ENCODE measurements around the gene DIP2C. TPM values are rescaled to one million over a fixed set of nuclear protein-coding genes. Genes with fewer than 3 reads are reported as not detected.
A peak's percentile ranks its signal among the peaks of the same experiment; 100 is the strongest.
"Not testable (repeated sequence)": the region's sequence is repeated elsewhere in the genome, so short reads cannot be mapped to it uniquely, and the experiment has no call there.

Gene DIP2C
- polyA plus RNA-seq, 2 donors: 2.2 to 2.7 TPM

GRCh38 chr10:680146-680545 is 9.3 kb downstream of the DIP2C start:
- no peaks in the 10 kb centered on the region for H3K27me3 ChIP-seq (ENCODE audit: control insufficient read depth in 1 of 2, insufficient read depth in 2 of 2, low read length in 2 of 2)
- WGBS, 2 donors: 63 to 70% methylated on average over 11 of the region's 11 CpGs
- peaks cover 5 to 6% of the 10 kb centered on the region in 2 donors for H3K4me1 ChIP-seq (ENCODE audit: control insufficient read depth in 2 of 2, insufficient read depth in 2 of 2, low read length in 1 of 2)
- no peaks in the 10 kb centered on the region for H3K9me3 ChIP-seq (ENCODE audit: control insufficient read depth in 2 of 2, insufficient read depth in 1 of 2, low read depth in 1 of 2, low read length in 1 of 2)
- H3K27ac ChIP-seq (ENCODE audit: low read depth in 2 of 2, low read length in 1 of 2): peak overlapping the region; percentile 9 to 17
- H3K36me3 ChIP-seq (ENCODE audit: control insufficient read depth in 2 of 2, insufficient read depth in 2 of 2, low read length in 1 of 2): no peaks in the 10 kb centered on the region
- H3K4me3 ChIP-seq (ENCODE audit: low read depth in 1 of 2, low read length in 2 of 2): no peak overlapping the region

GRCh38 chr10:679556-679955 is 9.9 kb downstream of the DIP2C start:
- H3K27me3 ChIP-seq (ENCODE audit: control insufficient read depth in 1 of 2, insufficient read depth in 2 of 2, low read length in 2 of 2): no peaks in the 10 kb centered on the region
- H3K9me3 ChIP-seq (ENCODE audit: control insufficient read depth in 2 of 2, insufficient read depth in 1 of 2, low read depth in 1 of 2, low read length in 1 of 2): no peaks in the 10 kb centered on the region
- no peak overlapping the region for H3K27ac ChIP-seq (ENCODE audit: low read depth in 2 of 2, low read length in 1 of 2)
- WGBS, 2 donors: 96% methylated on average over 14 to 15 of the region's 15 CpGs
- H3K36me3 ChIP-seq (ENCODE audit: control insufficient read depth in 2 of 2, insufficient read depth in 2 of 2, low read length in 1 of 2): no peaks in the 10 kb centered on the region
- peaks cover 5 to 6% of the 10 kb centered on the region in 2 donors for H3K4me1 ChIP-seq (ENCODE audit: control insufficient read depth in 2 of 2, insufficient read depth in 2 of 2, low read length in 1 of 2)
- no peak overlapping the region for H3K4me3 ChIP-seq (ENCODE audit: low read depth in 1 of 2, low read length in 2 of 2)

GRCh38 chr10:678662-679005 is 10.8 kb downstream of the DIP2C start:
- H3K27ac ChIP-seq (ENCODE audit: low read depth in 2 of 2, low read length in 1 of 2); H3K9me3 ChIP-seq (ENCODE audit: control insufficient read depth in 2 of 2, insufficient read depth in 1 of 2, low read depth in 1 of 2, low read length in 1 of 2); H3K4me1 ChIP-seq (ENCODE audit: control insufficient read depth in 2 of 2, insufficient read depth in 2 of 2, low read length in 1 of 2); H3K27me3 ChIP-seq (ENCODE audit: control insufficient read depth in 1 of 2, insufficient read depth in 2 of 2, low read length in 2 of 2); H3K36me3 ChIP-seq (ENCODE audit: control insufficient read depth in 2 of 2, insufficient read depth in 2 of 2, low read length in 1 of 2); H3K4me3 ChIP-seq (ENCODE audit: low read depth in 1 of 2, low read length in 2 of 2): not testable (repeated sequence)
- 64 to 86% methylated on average over 6 to 10 of the region's 24 CpGs for WGBS, 2 donors

- H3K27me3 ChIP-seq (ENCODE audit: control insufficient read depth in 1 of 2, insufficient read depth in 2 of 2, low read length in 2 of 2): no peaks in the 10 kb centered on the region
- no peaks in the 10 kb centered on the region for H3K9me3 ChIP-seq (ENCODE audit: control insufficient read depth in 2 of 2, insufficient read depth in 1 of 2, low read depth in 1 of 2, low read length in 1 of 2)
- no peak overlapping the region for H3K27ac ChIP-seq (ENCODE audit: low read depth in 2 of 2, low read length in 1 of 2)
- no peak overlapping the region for H3K4me3 ChIP-seq (ENCODE audit: low read depth in 1 of 2, low read length in 2 of 2)
- peaks cover 5 to 6% of the 10 kb centered on the region in 2 donors for H3K4me1 ChIP-seq (ENCODE audit: control insufficient read depth in 2 of 2, insufficient read depth in 2 of 2, low read length in 1 of 2)
- H3K36me3 ChIP-seq (ENCODE audit: control insufficient read depth in 2 of 2, insufficient read depth in 2 of 2, low read length in 1 of 2): no peaks in the 10 kb centered on the region
- 86 to 91% methylated on average over 22 of the region's 22 CpGs for WGBS, 2 donors
Observed at GRCh38 chr10:677750-678661, 11.5 kb downstream of the DIP2C start.

- WGBS, 2 donors: 93 to 97% methylated on average over 1 of the region's 1 CpG
- peaks cover 0 to 3% of the 10 kb centered on the region in 2 donors for H3K9me3 ChIP-seq (ENCODE audit: control insufficient read depth in 2 of 2, insufficient read depth in 1 of 2, low read depth in 1 of 2, low read length in 1 of 2)
- no peaks in the 10 kb centered on the region for H3K36me3 ChIP-seq (ENCODE audit: control insufficient read depth in 2 of 2, insufficient read depth in 2 of 2, low read length in 1 of 2)
- no peak overlapping the region for H3K4me3 ChIP-seq (ENCODE audit: low read depth in 1 of 2, low read length in 2 of 2)
- H3K27me3 ChIP-seq (ENCODE audit: control insufficient read depth in 1 of 2, insufficient read depth in 2 of 2, low read length in 2 of 2): no peaks in the 10 kb centered on the region
- no peak overlapping the region for H3K27ac ChIP-seq (ENCODE audit: low read depth in 2 of 2, low read length in 1 of 2)
- H3K4me1 ChIP-seq (ENCODE audit: control insufficient read depth in 2 of 2, insufficient read depth in 2 of 2, low read length in 1 of 2): peaks cover 5 to 6% of the 10 kb centered on the region in 2 donors
Observed at GRCh38 chr10:677038-677437, 12.4 kb downstream of the DIP2C start.

- peaks cover 0 to 3% of the 10 kb centered on the region in 2 donors for H3K9me3 ChIP-seq (ENCODE audit: control insufficient read depth in 2 of 2, insufficient read depth in 1 of 2, low read depth in 1 of 2, low read length in 1 of 2)
- H3K36me3 ChIP-seq (ENCODE audit: control insufficient read depth in 2 of 2, insufficient read depth in 2 of 2, low read length in 1 of 2): no peaks in the 10 kb centered on the region
- no peaks in the 10 kb centered on the region for H3K27me3 ChIP-seq (ENCODE audit: control insufficient read depth in 1 of 2, insufficient read depth in 2 of 2, low read length in 2 of 2)
- 91 to 96% methylated on average over 3 of the region's 3 CpGs for WGBS, 2 donors
- H3K27ac ChIP-seq (ENCODE audit: low read depth in 2 of 2, low read length in 1 of 2): no peak overlapping the region
- no peak overlapping the region for H3K4me3 ChIP-seq (ENCODE audit: low read depth in 1 of 2, low read length in 2 of 2)
- H3K4me1 ChIP-seq (ENCODE audit: control insufficient read depth in 2 of 2, insufficient read depth in 2 of 2, low read length in 1 of 2): peaks cover 5 to 6% of the 10 kb centered on the region in 2 donors
Observed at GRCh38 chr10:676178-676577, 13.3 kb downstream of the DIP2C start.

- WGBS, 2 donors: 90 to 91% methylated on average over 4 of the region's 4 CpGs
- no peaks in the 10 kb centered on the region for H3K27me3 ChIP-seq (ENCODE audit: control insufficient read depth in 1 of 2, insufficient read depth in 2 of 2, low read length in 2 of 2)
Observed at GRCh38 chr10:675532-675931, 13.9 kb downstream of the DIP2C start.

GRCh38 chr10:673492-673891 is 16.0 kb downstream of the DIP2C start:
- no peaks in the 10 kb centered on the region for H3K27me3 ChIP-seq (ENCODE audit: control insufficient read depth in 1 of 2, insufficient read depth in 2 of 2, low read length in 2 of 2)
- peaks cover 4 to 9% of the 10 kb centered on the region in 2 donors for H3K4me1 ChIP-seq (ENCODE audit: control insufficient read depth in 2 of 2, insufficient read depth in 2 of 2, low read length in 1 of 2)
- peaks cover 0 to 3% of the 10 kb centered on the region in 2 donors for H3K9me3 ChIP-seq (ENCODE audit: control insufficient read depth in 2 of 2, insufficient read depth in 1 of 2, low read depth in 1 of 2, low read length in 1 of 2)
- H3K4me3 ChIP-seq (ENCODE audit: low read depth in 1 of 2, low read length in 2 of 2): no peak overlapping the region
- no peak overlapping the region for H3K27ac ChIP-seq (ENCODE audit: low read depth in 2 of 2, low read length in 1 of 2)
- no peaks in the 10 kb centered on the region for H3K36me3 ChIP-seq (ENCODE audit: control insufficient read depth in 2 of 2, insufficient read depth in 2 of 2, low read length in 1 of 2)
- WGBS, 2 donors: 75 to 77% methylated on average over 9 of the region's 9 CpGs

More at GRCh38 chr10:675532-675931, 13.9 kb downstream of the DIP2C start:
- Histone ChIP-seq H3K4me1 (ENCODE audit: control insufficient read depth in 2 of 2, insufficient read depth in 2 of 2, low read length in 1 of 2) (peaks cover 5 to 6% of the 10 kb centered on the region in 2 donors), H3K9me3 (ENCODE audit: control insufficient read depth in 2 of 2, insufficient read depth in 1 of 2, low read depth in 1 of 2, low read length in 1 of 2) (peaks cover 0 to 3% of the 10 kb centered on the region in 2 donors), H3K27ac (ENCODE audit: low read depth in 2 of 2, low read length in 1 of 2) (no peak overlapping the region), H3K4me3 (ENCODE audit: low read depth in 1 of 2, low read length in 2 of 2) (no peak overlapping the region), H3K36me3 (ENCODE audit: control insufficient read depth in 2 of 2, insufficient read depth in 2 of 2, low read length in 1 of 2) (no peaks in the 10 kb centered on the region)

- Histone ChIP-seq H3K27ac (ENCODE audit: low read depth in 2 of 2, low read length in 1 of 2) (no peak overlapping the region), H3K4me3 (ENCODE audit: low read depth in 1 of 2, low read length in 2 of 2) (no peak overlapping the region), H3K27me3 (ENCODE audit: control insufficient read depth in 1 of 2, insufficient read depth in 2 of 2, low read length in 2 of 2) (no peaks in the 10 kb centered on the region), H3K9me3 (ENCODE audit: control insufficient read depth in 2 of 2, insufficient read depth in 1 of 2, low read depth in 1 of 2, low read length in 1 of 2) (peaks cover 0 to 3% of the 10 kb centered on the region in 2 donors), H3K4me1 (ENCODE audit: control insufficient read depth in 2 of 2, insufficient read depth in 2 of 2, low read length in 1 of 2) (peaks cover 4 to 6% of the 10 kb centered on the region in 2 donors), H3K36me3 (ENCODE audit: control insufficient read depth in 2 of 2, insufficient read depth in 2 of 2, low read length in 1 of 2) (no peaks in the 10 kb centered on the region)
- WGBS, 2 donors: 78 to 85% methylated on average over 5 of the region's 5 CpGs
Observed at GRCh38 chr10:672992-673391, 16.5 kb downstream of the DIP2C start.

GRCh38 chr10:672203-672602 is 17.3 kb downstream of the DIP2C start:
- WGBS, 2 donors: 97% methylated on average over 24 of the region's 24 CpGs
- no peak overlapping the region for H3K27ac ChIP-seq (ENCODE audit: low read depth in 2 of 2, low read length in 1 of 2)
- H3K4me1 ChIP-seq (ENCODE audit: control insufficient read depth in 2 of 2, insufficient read depth in 2 of 2, low read length in 1 of 2): peaks cover 0 to 10% of the 10 kb centered on the region in 2 donors
- no peaks in the 10 kb centered on the region for H3K36me3 ChIP-seq (ENCODE audit: control insufficient read depth in 2 of 2, insufficient read depth in 2 of 2, low read length in 1 of 2)
- H3K4me3 ChIP-seq (ENCODE audit: low read depth in 1 of 2, low read length in 2 of 2): no peak overlapping the region
- H3K9me3 ChIP-seq (ENCODE audit: control insufficient read depth in 2 of 2, insufficient read depth in 1 of 2, low read depth in 1 of 2, low read length in 1 of 2): peaks cover 0 to 3% of the 10 kb centered on the region in 2 donors
- no peaks in the 10 kb centered on the region for H3K27me3 ChIP-seq (ENCODE audit: control insufficient read depth in 1 of 2, insufficient read depth in 2 of 2, low read length in 2 of 2)

Measured in esophagus (tissue), 2 donors.